GM18861 (cell line): ENCODE data around the gene ACBD6.

Experiments used
- ATAC-seq: cut with Tn5 transposase; IDR thresholded peaks from one replicate; pipeline ENCODE4 v1.9.1; 2021; ENCODE audit not compliant: unreplicated experiment

The ACBD6 gene

GRCh38 chr1:180309338-180309737, 193.0 kb downstream of the ACBD6 start:
- ATAC-seq = no peak

GRCh38 chr1:180301135-180301742, 201.1 kb downstream of the ACBD6 start:
- ATAC-seq = no peak

- no peak for ATAC-seq
Observed at GRCh38 chr1:180299479-180300221, 202.7 kb downstream of the ACBD6 start.

GRCh38 chr1:180295999-180296398, 206.4 kb downstream of the ACBD6 start:
- no peak for ATAC-seq

- ATAC-seq = no peak
Observed at GRCh38 chr1:180294711-180295110, 207.7 kb downstream of the ACBD6 start.

GRCh38 chr1:180291004-180291403, 211.4 kb downstream of the ACBD6 start:
- ATAC-seq = no peak

GRCh38 chr1:180290265-180291001, 211.9 kb downstream of the ACBD6 start:
- ATAC-seq = no peak

GRCh38 chr1:180288940-180289339, 213.4 kb downstream of the ACBD6 start:
- no peak for ATAC-seq

- no peak for ATAC-seq
Observed at GRCh38 chr1:180287988-180288705, 214.2 kb downstream of the ACBD6 start.

GRCh38 chr1:180286417-180286816, 216.0 kb downstream of the ACBD6 start:
- ATAC-seq = no peak

GRCh38 chr1:180283098-180283497, 219.3 kb downstream of the ACBD6 start:
- no peak for ATAC-seq

- ATAC-seq = no peak
Observed at GRCh38 chr1:180282401-180283044, 219.9 kb downstream of the ACBD6 start.

GRCh38 chr1:180281490-180281889, 220.9 kb downstream of the ACBD6 start:
- ATAC-seq = no peak

- no peak for ATAC-seq
Observed at GRCh38 chr1:180280617-180281016, 221.8 kb downstream of the ACBD6 start.

- ATAC-seq = no peak
Observed at GRCh38 chr1:180279651-180280050, 222.7 kb downstream of the ACBD6 start.

- ATAC-seq = no peak
Observed at GRCh38 chr1:180278596-180279395, 223.6 kb downstream of the ACBD6 start.

- ATAC-seq = no peak
Observed at GRCh38 chr1:180278194-180278515, 224.2 kb downstream of the ACBD6 start.

- no peak for ATAC-seq
Observed at GRCh38 chr1:180277476-180278193, 224.7 kb downstream of the ACBD6 start.

- ATAC-seq = no peak
Observed at GRCh38 chr1:180275726-180276125, 226.7 kb downstream of the ACBD6 start.

- ATAC-seq = no peak
Observed at GRCh38 chr1:180274221-180274620, 228.2 kb downstream of the ACBD6 start.
